Stimulated activated CD8-positive, alpha-beta memory T cell treated with anti-CD3 and anti-CD28 coated beads, Interleukin-7, amount 100 ng/mL, for 4 hours (primary cell): ENCODE data around the gene CRYAA.

ENCODE experiments used
- DNase-seq, 2 donors: peaks; one replicate each; pipeline ENCODE4 v3.0.0-alpha.2; 2020; ENCODE audit warnings: low read depth in 2 of 2

CRYAA gene

GRCh38 chr21:43203591-43203990 is 34.8 kb downstream of the CRYAA start:
- no peak for DNase-seq

- DNase-seq: no peak
Observed at GRCh38 chr21:43204638-43205037, 35.8 kb downstream of the CRYAA start.

GRCh38 chr21:43206231-43207042 is 37.6 kb downstream of the CRYAA start:
- no peak for DNase-seq

GRCh38 chr21:43207043-43207315 is 38.2 kb downstream of the CRYAA start:
- no peak for DNase-seq

GRCh38 chr21:43207868-43208267 is 39.1 kb downstream of the CRYAA start:
- DNase-seq: no peak

GRCh38 chr21:43208561-43209332 is 39.9 kb downstream of the CRYAA start:
- no peak for DNase-seq

GRCh38 chr21:43209575-43210453 is 41.0 kb downstream of the CRYAA start:
- no peak for DNase-seq

GRCh38 chr21:43210454-43211071 is 41.8 kb downstream of the CRYAA start:
- DNase-seq: no peak

- no peak for DNase-seq
Observed at GRCh38 chr21:43211072-43211759, 42.4 kb downstream of the CRYAA start.

- DNase-seq: no peak
Observed at GRCh38 chr21:43211760-43212115, 42.9 kb downstream of the CRYAA start.
